DND-41 (cell line): ENCODE results near the gene KDELR3.

ENCODE experiments used
- CTCF ChIP-seq: IDR thresholded peaks from 2 replicates; pipeline ENCODE4 v1.5.1; 2012; ENCODE audit warnings: borderline replicate concordance, low read length, moderate library complexity, mild to moderate bottlenecking; ENCODE audit not compliant: poor library complexity, severe bottlenecking; ENCODE audit errors: extremely low read depth
- EZH2 ChIP-seq: IDR thresholded peaks from 3 replicates; pipeline ENCODE4 v1.6.1; 2012; ENCODE audit warnings: borderline replicate concordance, low read depth, mild to moderate bottlenecking, moderate library complexity, low read length, inconsistent platforms; ENCODE audit not compliant: severe bottlenecking

- TF ChIP-seq CTCF (no peak), EZH2 (no peak)
Measured at GRCh38 chr22:38452373-38453065, 15.4 kb upstream of the KDELR3 start.
